Measurements from ENCODE around the gene SARNP.

SARNP gene

GRCh38 chr12:55843431-55843830, 25.9 kb upstream of the SARNP start:
- Histone ChIP-seq H3K79me1 (replicated peaks; ENCODE audit: low read length, poor library complexity, severe bottlenecking) (peaks cover 13% of the 10 kb centered on the region), H3K4me2 (ENCODE audit: low read length, poor library complexity, severe bottlenecking) (no peak overlapping the region), H2BK15ac (ENCODE audit: low read depth, poor library complexity, severe bottlenecking) (no peak overlapping the region), H3K9ac (ENCODE audit: low read length) (peak overlapping the region; percentile 90), H2BK12ac (ENCODE audit: low read length in 2 of 2) (peak overlapping the region; percentile 61 to 83), H3K4me3 (ENCODE audit: insufficient read depth in 1 of 2, low read depth in 1 of 2, low read length in 2 of 2) (peak overlapping the region in 1 of 2 experiments; percentile 85), H3K36me3 (ENCODE audit: control insufficient read depth in 1 of 2, insufficient read depth in 2 of 2, low read depth in 1 of 2, low read length in 2 of 2) (peaks cover 20 to 21% of the 10 kb centered on the region in 2 experiments), H2AFZ (ENCODE audit: low read depth, low read length) (no peak overlapping the region), H3K27me3 (ENCODE audit: control insufficient read depth in 1 of 2, insufficient read depth in 1 of 2, low read length in 2 of 2) (no peaks in the 10 kb centered on the region), H2BK5ac (ENCODE audit: low read depth, low read length, poor library complexity, severe bottlenecking) (no peak overlapping the region), H3K4me1 (ENCODE audit: control insufficient read depth, insufficient read depth, low read depth, low read length) (peaks cover 19% of the 10 kb centered on the region), H2AK5ac (ENCODE audit: low read length, severe bottlenecking) (peak overlapping the region; percentile 65), H3K18ac (ENCODE audit: low read depth in 1 of 2, low read length in 2 of 2) (peak overlapping the region; percentile 30 to 45), H3K23ac (ENCODE audit: low read length in 2 of 2) (no peak overlapping the region), H4K8ac (ENCODE audit: low read length) (no peak overlapping the region), H3K14ac (ENCODE audit: low read length in 2 of 2) (no peak overlapping the region), H4K91ac (ENCODE audit: low read length) (no peak overlapping the region), H3K9me3 (ENCODE audit: control insufficient read depth, low read length) (no peaks in the 10 kb centered on the region), H3K4ac (ENCODE audit: low read depth in 1 of 2, low read length in 2 of 2) (peak overlapping the region; percentile 24 to 72), H3K27ac (ENCODE audit: low read length, poor library complexity, severe bottlenecking) (no peak overlapping the region), H2BK120ac (ENCODE audit: low read depth, low read length) (peak overlapping the region; percentile 54)
- no peak for DNase-seq
- WGBS = 97% methylated on average over 3 of the region's 4 CpGs

- Histone ChIP-seq H3K27ac (ENCODE audit: low read length, poor library complexity, severe bottlenecking) (no peak within 1 kb of the TSS), H3K4ac (ENCODE audit: low read depth in 1 of 2, low read length in 2 of 2) (peak within 1 kb of the TSS; percentile 91 to 93), H2BK5ac (ENCODE audit: low read depth, low read length, poor library complexity, severe bottlenecking) (no peak within 1 kb of the TSS), H4K8ac (ENCODE audit: low read length) (peak within 1 kb of the TSS; percentile 85), H2AFZ (ENCODE audit: low read depth, low read length) (peak within 1 kb of the TSS; percentile 24), H3K18ac (ENCODE audit: low read depth in 1 of 2, low read length in 2 of 2) (peak within 1 kb of the TSS; percentile 88 to 94), H2BK15ac (ENCODE audit: low read depth, poor library complexity, severe bottlenecking) (peak within 1 kb of the TSS; percentile 39), H3K14ac (ENCODE audit: low read length in 2 of 2) (peak within 1 kb of the TSS in 1 of 2 experiments; percentile 95), H3K4me3 (ENCODE audit: insufficient read depth in 1 of 2, low read depth in 1 of 2, low read length in 2 of 2) (peak within 1 kb of the TSS; percentile 56 to 85), H3K4me1 (ENCODE audit: control insufficient read depth, insufficient read depth, low read depth, low read length) (peaks cover 17% of the 10 kb centered on the region), H2AK5ac (ENCODE audit: low read length, severe bottlenecking) (peak within 1 kb of the TSS; percentile 65), H3K36me3 (ENCODE audit: control insufficient read depth in 1 of 2, insufficient read depth in 2 of 2, low read depth in 1 of 2, low read length in 2 of 2) (peaks cover 24% of the 10 kb centered on the region in 2 experiments), H4K91ac (ENCODE audit: low read length) (peak within 1 kb of the TSS; percentile 89), H3K4me2 (ENCODE audit: low read length, poor library complexity, severe bottlenecking) (peak within 1 kb of the TSS; percentile 67), H3K9ac (ENCODE audit: low read length) (peak within 1 kb of the TSS; percentile 90), H3K9me3 (ENCODE audit: control insufficient read depth, low read length) (no peaks in the 10 kb centered on the region), H3K23ac (ENCODE audit: low read length in 2 of 2) (peak within 1 kb of the TSS in 1 of 2 experiments; percentile 84), H2BK12ac (ENCODE audit: low read length in 2 of 2) (peak within 1 kb of the TSS; percentile 61 to 95), H3K27me3 (ENCODE audit: control insufficient read depth in 1 of 2, insufficient read depth in 1 of 2, low read length in 2 of 2) (no peaks in the 10 kb centered on the region), H2BK120ac (ENCODE audit: low read depth, low read length) (peak within 1 kb of the TSS; percentile 73), H3K79me1 (replicated peaks; ENCODE audit: low read length, poor library complexity, severe bottlenecking) (peaks cover 13% of the 10 kb centered on the region)
- DNase-seq = peak; percentile 91
- WGBS = 36% methylated on average over 8 of the region's 10 CpGs
Observed at GRCh38 chr12:55842681-55843429, 25.3 kb upstream of the SARNP start, which contains the start of gene MMP19. Gene MMP19, minus strand, starts transcription at chr12:55842936. Its CDS starts 106 bp downstream, at chr12:55842830.

- H3K4me3 ChIP-seq (ENCODE audit: insufficient read depth in 1 of 2, low read depth in 1 of 2, low read length in 2 of 2) = no peak overlapping the region
- H3K27me3 ChIP-seq (ENCODE audit: control insufficient read depth in 1 of 2, insufficient read depth in 1 of 2, low read length in 2 of 2) = no peaks in the 10 kb centered on the region
- no peak overlapping the region for H3K18ac ChIP-seq (ENCODE audit: low read depth in 1 of 2, low read length in 2 of 2)
- no peak overlapping the region for H2BK12ac ChIP-seq (ENCODE audit: low read length in 2 of 2)
- no peaks in the 10 kb centered on the region for H3K9me3 ChIP-seq (ENCODE audit: control insufficient read depth, low read length)
- H3K4ac ChIP-seq (ENCODE audit: low read depth in 1 of 2, low read length in 2 of 2) = no peak overlapping the region
- H3K36me3 ChIP-seq (ENCODE audit: control insufficient read depth in 1 of 2, insufficient read depth in 2 of 2, low read depth in 1 of 2, low read length in 2 of 2) = peaks cover 31 to 44% of the 10 kb centered on the region in 2 experiments
- H3K79me1 ChIP-seq (replicated peaks; ENCODE audit: low read length, poor library complexity, severe bottlenecking) = peaks cover 13% of the 10 kb centered on the region
- no peak overlapping the region for H2AFZ ChIP-seq (ENCODE audit: low read depth, low read length)
- H3K4me1 ChIP-seq (ENCODE audit: control insufficient read depth, insufficient read depth, low read depth, low read length) = peaks cover 9% of the 10 kb centered on the region
- H3K9ac ChIP-seq (ENCODE audit: low read length) = no peak overlapping the region
- no peak overlapping the region for H2BK5ac ChIP-seq (ENCODE audit: low read depth, low read length, poor library complexity, severe bottlenecking)
- H4K91ac ChIP-seq (ENCODE audit: low read length) = no peak overlapping the region
- H3K27ac ChIP-seq (ENCODE audit: low read length, poor library complexity, severe bottlenecking) = no peak overlapping the region
- no peak overlapping the region for H3K14ac ChIP-seq (ENCODE audit: low read length in 2 of 2)
- H2BK120ac ChIP-seq (ENCODE audit: low read depth, low read length) = no peak overlapping the region
- H4K8ac ChIP-seq (ENCODE audit: low read length) = no peak overlapping the region
- DNase-seq = no peak
- H2AK5ac ChIP-seq (ENCODE audit: low read length, severe bottlenecking) = no peak overlapping the region
- no peak overlapping the region for H3K4me2 ChIP-seq (ENCODE audit: low read length, poor library complexity, severe bottlenecking)
- H2BK15ac ChIP-seq (ENCODE audit: low read depth, poor library complexity, severe bottlenecking) = peak overlapping the region; percentile 85
- H3K23ac ChIP-seq (ENCODE audit: low read length in 2 of 2) = no peak overlapping the region
- whole genome bisulfite sequencing = 94% methylated on average over 10 of the region's 11 CpGs
Observed at GRCh38 chr12:55840581-55841351, 23.2 kb upstream of the SARNP start.

All from mesenchymal stem cell (in vitro differentiated cells and primary cell).